ENCODE measurements around the gene IL17RD. TPM values are rescaled to one million over a fixed set of nuclear protein-coding genes. Genes with fewer than 3 reads are reported as not detected.

The IL17RD gene
- polyA plus RNA-seq, 1 of the 3 experiments (the other 2 are of a cell fraction): 2.4 TPM

- 95% methylated on average over 15 of the region's 15 CpGs for WGBS (ENCODE audit: low lambda C conversion rate)
- Histone ChIP-seq H2AFZ (ENCODE audit: low read depth) (no peak overlapping the region), H3K79me2 (ENCODE audit: insufficient read depth) (no peaks in the 10 kb centered on the region), H3K36me3 (replicated peaks in 1 of 2; ENCODE audit: control insufficient read depth in 1 of 2, insufficient read depth in 2 of 2, low read length in 1 of 2) (peaks cover 0 to 6% of the 10 kb centered on the region in 2 experiments), H3K9ac (no peak overlapping the region), H3K27me3 (ENCODE audit: insufficient read depth) (no peaks in the 10 kb centered on the region), H4K20me1 (ENCODE audit: insufficient read depth) (no peaks in the 10 kb centered on the region), H3K4me1 (ENCODE audit: control insufficient read depth in 1 of 2, insufficient read depth in 2 of 2, low read depth in 1 of 2, low read length in 1 of 2) (peaks cover 0 to 13% of the 10 kb centered on the region in 2 experiments; a peak in 1 of 4 replicates), H3K4me3 (ENCODE audit: low read depth in 2 of 2, low read length in 1 of 2) (no peak overlapping the region), H3K4me2 (no peak overlapping the region), H3K27ac (ENCODE audit: low read depth in 2 of 2, low read length in 1 of 2) (no peak overlapping the region), H3F3A (replicated peaks; ENCODE audit: insufficient read depth) (no peaks in the 10 kb centered on the region), H3K9me2 (no peaks in the 10 kb centered on the region), H3K9me3 (no peaks in the 10 kb centered on the region)
- ChIA-PET POLR2A (interaction anchor here (1.1 kb wide), 1 partner anchor 54 kb away, joined by 3 read pairs; no protein-coding TSS in a partner anchor), CTCF (interaction anchor here (0.7 to 2.9 kb wide), 6 partner anchors 9 to 34 kb away, joined by 3 to 12 read pairs (median 5); no protein-coding TSS in a partner anchor)
- TF ChIP-seq JUND (IDR thresholded peaks at IDR 0.05) (no peak), SIN3A (IDR thresholded peaks at IDR 0.05; ENCODE audit: borderline replicate concordance, low read depth, low read length) (no peak), NFIC (IDR thresholded peaks at IDR 0.05; ENCODE audit: borderline replicate concordance) (no peak), POLR2AphosphoS5 (IDR thresholded peaks at IDR 0.05; ENCODE audit: low read depth, low read length) (no peak), GATA2 (CRISPR knock-in tag; IDR thresholded peaks at IDR 0.05) (no peak), RFX5 (IDR thresholded peaks at IDR 0.05; ENCODE audit: low read length) (no peak), MAX (IDR thresholded peaks at IDR 0.05; ENCODE audit: low read depth) (no peak), FOXJ3 (CRISPR knock-in tag; IDR thresholded peaks at IDR 0.05) (no peak), IRF3 (IDR thresholded peaks at IDR 0.05; ENCODE audit: low read depth, low read length) (no peak), REST (IDR thresholded peaks at IDR 0.05; ENCODE audit: low read depth, low read length) (no peak), SMC3 (IDR thresholded peaks at IDR 0.05; ENCODE audit: low read depth, low read length) (no peak), TAF1 (IDR thresholded peaks at IDR 0.05; ENCODE audit: borderline replicate concordance, low read depth, low read length) (no peak), YY1 (IDR thresholded peaks at IDR 0.05; ENCODE audit: low read depth) (no peak), USF1 (IDR thresholded peaks at IDR 0.05; ENCODE audit: borderline replicate concordance, low read depth) (no peak), TCF12 (IDR thresholded peaks at IDR 0.05) (no peak), TEAD4 (IDR thresholded peaks at IDR 0.05; ENCODE audit: borderline replicate concordance, insufficient read depth) (no peak), USF2 (IDR thresholded peaks at IDR 0.05; ENCODE audit: borderline replicate concordance, low read depth, low read length) (no peak), CHD2 (IDR thresholded peaks at IDR 0.05; ENCODE audit: low read length, partially characterized antibody) (no peak)
- DNase-seq: no peak
Observed at GRCh38 chr3:57109437-57110199, 55.5 kb downstream of the IL17RD start.

All from SK-N-SH (cell line).